KBM-7 (cell line): ENCODE data around the gene TIGD3.

Experiments used
- DNase-seq: peaks from one replicate; pipeline ENCODE4 v3.0.0-alpha.2; 2015
- in situ Hi-C: fragments of 300-500 bp; cut with MboI; formaldehyde crosslinking; loops from 2 replicates; pipeline ENCODE4 v1.14.3; 2020; ENCODE audit warnings: low sequenced_read_pairs, low pct_unique_long_range_greater_than_20kb, mixed read lengths

Gene TIGD3

GRCh38 chr11:65362320-65362931 is 7.9 kb downstream of the TIGD3 start:
- DNase-seq = peak; percentile 91
- in situ Hi-C loops = no loop called here

DNA sequence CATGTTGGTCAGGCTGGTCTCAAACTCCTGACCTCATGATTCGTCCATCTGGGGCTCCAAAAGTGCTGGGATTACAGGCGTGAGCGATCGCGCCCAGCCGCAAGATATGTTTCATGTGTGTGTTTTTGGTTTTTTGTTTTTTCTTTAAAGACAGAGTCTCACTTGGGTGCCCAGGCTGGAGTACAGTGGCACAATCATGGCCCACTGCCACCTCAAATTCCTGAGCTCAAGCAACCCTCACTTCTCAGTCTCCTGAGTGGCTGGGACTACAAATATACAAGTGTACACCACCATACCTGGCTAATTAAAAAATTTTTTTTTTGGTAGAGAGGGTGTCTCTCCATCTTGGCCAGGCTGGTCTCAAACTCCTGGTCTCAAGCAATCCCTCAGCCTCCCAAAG is 8.4 kb downstream of the TIGD3 start:
- in situ Hi-C loops = no loop called here

GRCh38 chr11:65363770-65364169 is 9.2 kb downstream of the TIGD3 start:
- in situ Hi-C loops = no loop called here
- DNase-seq = no peak

More for the DNA sequence above, 8.4 kb downstream of the TIGD3 start:
- no peak for DNase-seq

DNA sequence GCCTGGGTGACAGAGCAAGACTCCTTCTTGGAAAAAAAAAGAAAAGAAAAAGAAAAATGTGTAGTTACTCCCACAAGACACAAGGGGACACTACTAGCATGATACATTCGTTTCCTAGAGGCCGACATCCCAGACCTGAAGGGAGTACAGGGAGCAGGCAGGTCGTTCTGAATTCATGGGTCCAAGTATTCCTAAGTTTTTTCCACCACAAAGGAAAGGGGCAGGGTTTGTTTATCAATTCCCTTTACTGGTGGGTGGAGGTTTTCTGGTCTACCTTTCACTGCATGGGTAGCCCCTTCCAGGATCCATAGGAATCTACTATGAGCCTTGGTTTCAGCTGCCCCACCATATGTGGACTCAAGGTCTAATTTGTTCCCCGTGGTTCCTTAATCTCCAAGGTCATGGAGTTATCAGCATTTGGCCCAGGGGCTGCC is 11.8 kb downstream of the TIGD3 start:
- in situ Hi-C loops = no loop called here
- DNase-seq = peak; percentile 79

DNA sequence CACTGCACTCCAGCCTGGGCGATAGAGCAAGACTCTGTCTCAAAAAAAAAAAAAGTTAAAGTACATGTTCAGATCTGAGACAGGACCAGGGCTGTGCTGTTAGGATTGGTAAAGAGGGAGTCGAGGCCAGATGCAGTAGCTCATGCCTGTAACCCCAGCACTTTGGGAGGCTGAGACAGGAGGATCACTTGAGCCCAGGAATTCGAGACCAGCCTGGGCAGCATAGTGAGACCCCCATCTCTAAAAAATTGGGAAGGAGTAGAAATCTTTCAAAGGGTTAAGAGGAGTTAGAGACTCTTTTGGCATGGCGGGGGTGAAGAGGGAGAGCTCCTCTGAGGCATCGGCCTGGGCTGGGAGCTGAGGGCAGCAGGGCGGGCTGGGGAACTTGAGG is 16.1 kb downstream of the TIGD3 start:
- in situ Hi-C loops = no loop called here
- DNase-seq = no peak

- DNase-seq = no peak
- in situ Hi-C loops = no loop called here
These were observed 19.5 kb downstream of the TIGD3 start for GRCh38 chr11:65373839-65374580.

DNA sequence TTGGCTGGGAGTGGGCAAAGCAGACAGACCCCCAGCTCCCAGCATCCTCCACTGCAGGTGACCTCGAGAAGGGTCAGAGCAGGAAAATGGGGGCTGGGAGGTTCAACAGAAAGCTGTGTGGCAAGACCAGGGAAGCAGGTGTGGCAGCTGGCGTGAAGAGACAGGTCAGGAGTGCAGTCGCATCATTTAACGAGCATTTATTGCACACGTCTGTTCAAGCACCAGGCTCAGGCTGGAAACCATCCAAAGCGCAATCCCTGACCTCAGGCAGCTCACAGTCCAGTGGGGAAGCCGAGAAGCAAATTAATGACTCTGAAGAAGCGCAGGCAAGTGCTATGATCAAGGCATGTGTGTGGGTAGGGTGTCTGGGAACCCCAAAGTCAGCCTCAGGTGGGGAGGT is 20.5 kb downstream of the TIGD3 start:
- no peak for DNase-seq
- in situ Hi-C loops = no loop called here

GRCh38 chr11:65376138-65376713 is 21.7 kb downstream of the TIGD3 start:
- DNase-seq = no peak
- in situ Hi-C loops = no loop called here

- no peak for DNase-seq
- in situ Hi-C loops = no loop called here
These were observed 22.5 kb downstream of the TIGD3 start for GRCh38 chr11:65377036-65377435.

DNA sequence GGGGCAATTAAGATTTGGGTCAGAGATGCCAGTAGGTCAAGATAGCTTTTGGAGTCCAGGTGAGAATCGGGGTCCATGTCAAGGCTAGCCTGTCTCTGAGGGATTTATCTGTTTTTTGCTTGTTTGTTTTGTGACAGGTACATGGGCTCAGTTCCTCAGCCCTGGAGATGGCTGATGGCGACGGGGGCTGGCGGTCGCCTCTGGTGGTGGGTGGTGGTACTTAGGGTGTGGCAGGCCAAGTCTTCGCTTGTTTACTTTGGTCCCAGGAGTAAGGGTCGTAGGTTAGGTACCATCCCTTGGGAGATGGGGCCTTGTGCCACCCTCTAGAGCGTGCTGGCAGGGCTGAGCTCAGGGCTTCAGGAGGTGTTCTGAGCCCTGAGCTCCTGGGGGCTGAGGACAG is 23.2 kb downstream of the TIGD3 start:
- DNase-seq = no peak
- in situ Hi-C loops = no loop called here

- in situ Hi-C loops = no loop called here
- peak; percentile 86 for DNase-seq
These were observed 23.8 kb downstream of the TIGD3 start for GRCh38 chr11:65378208-65378927.

DNA sequence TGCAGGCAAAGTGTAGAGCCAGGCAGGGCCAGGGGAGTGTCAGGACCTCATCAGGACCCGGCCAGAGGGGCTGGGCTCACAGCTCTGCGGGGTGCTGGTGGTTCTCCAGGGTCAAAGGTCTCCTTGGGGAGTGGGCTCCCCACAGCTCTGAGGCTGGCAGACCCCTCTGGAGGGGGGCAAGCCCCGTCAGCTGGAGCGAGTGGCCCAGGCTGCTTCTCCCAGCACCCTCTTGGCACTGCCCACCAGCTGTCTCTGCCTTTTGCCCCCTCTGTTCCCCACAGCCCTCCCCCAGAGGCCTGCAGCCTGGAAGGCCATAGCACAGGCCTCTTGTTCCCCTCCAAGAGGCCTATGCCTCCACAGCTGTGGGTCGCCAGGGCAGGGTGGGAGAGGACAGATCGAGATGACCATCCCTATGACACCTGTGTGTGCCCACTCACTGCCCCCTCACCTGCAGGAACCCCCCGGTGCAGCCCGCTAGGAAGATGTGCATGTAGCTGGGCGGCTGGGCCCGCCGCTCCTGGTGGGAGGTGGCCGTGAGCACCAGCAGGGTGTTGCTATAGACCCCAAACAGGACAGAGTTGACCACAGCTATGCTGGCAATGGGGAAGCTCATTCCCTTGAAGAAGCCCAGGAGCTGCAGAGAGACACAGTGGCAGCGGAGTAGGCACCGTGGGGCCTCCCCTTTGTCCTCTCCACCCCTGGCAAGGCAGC is 24.5 kb downstream of the TIGD3 start:
- in situ Hi-C loops = no loop called here
- no peak for DNase-seq

DNA sequence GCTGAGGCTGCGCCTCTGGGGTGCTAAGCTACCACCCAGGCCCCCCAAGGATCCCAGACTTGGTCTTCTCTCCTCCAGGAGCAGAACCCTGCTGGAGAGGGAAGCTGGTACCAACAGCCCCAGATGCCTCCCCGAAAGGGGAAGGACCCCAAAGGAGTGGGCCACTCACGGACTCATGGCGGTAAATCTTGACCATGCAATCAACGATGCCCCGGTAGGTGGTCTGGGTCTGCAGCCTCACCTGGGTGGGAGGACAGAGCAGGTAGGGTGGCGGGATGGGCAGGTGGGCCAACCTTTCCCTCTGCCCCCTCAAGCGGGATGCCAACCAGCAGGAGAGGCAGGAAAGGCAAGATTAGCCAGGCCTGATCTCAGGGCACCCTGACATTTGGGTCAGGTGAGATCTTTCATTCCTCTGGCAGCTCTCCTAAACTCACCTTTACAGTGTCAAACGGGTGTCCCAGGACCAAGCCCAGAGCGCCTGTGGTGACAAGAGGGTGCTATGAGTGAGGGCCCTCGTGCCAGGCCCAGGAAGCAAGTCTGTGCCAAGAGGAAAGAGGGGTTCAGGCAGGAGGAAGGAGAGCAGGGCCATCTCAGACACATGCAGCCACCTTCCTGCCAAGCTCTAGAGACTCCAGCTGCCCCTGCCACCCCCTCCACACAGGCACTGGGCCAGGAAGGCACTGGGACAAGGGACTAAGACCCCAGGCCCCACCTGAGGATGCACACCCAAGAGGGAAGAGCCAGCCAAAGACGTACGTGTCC is 25.3 kb downstream of the TIGD3 start:
- in situ Hi-C loops = no loop called here
- DNase-seq = no peak

- in situ Hi-C loops = no loop called here
- DNase-seq = no peak
These were observed 26.0 kb downstream of the TIGD3 start for GRCh38 chr11:65380460-65381119.

- no peak for DNase-seq
- in situ Hi-C loops = no loop called here
These were observed 27.1 kb downstream of the TIGD3 start for GRCh38 chr11:65381716-65382032.

- peak; percentile 97 for DNase-seq
- in situ Hi-C loops = no loop called here
These were observed 27.7 kb downstream of the TIGD3 start, which contains the start of gene SLC25A45 for GRCh38 chr11:65382033-65382803. TSS of gene SLC25A45 (minus strand) at chr11:65382646. CDS start at chr11:65381951, 695 bp downstream.

GRCh38 chr11:65382804-65383368 is 28.3 kb downstream of the TIGD3 start:
- in situ Hi-C loops = no loop called here
- DNase-seq = no peak
